Measurements from ENCODE around the gene CD99.
"Not testable (repeated sequence)": the region's sequence is repeated elsewhere in the genome, so short reads cannot be mapped to it uniquely, and the experiment has no call there.

The CD99 gene

DNA sequence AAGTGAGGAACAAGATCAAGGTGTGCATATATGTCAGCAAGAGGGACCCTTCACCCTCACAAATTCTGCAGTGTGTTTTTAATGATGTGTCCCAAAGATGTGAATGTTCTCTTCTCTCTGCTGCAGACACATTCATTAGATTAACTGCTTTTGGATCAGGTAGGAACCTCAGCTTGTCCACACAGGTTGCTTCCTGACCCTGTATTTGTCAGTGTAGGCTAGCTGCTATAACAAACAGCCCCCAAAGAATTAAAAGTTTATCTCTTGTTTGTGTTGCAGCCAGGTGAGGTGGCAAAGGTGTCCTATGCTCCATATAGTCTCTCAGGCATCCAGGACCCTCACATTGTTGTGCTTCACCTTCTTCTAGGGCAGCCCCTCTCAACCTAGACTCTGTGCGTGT, 78.5 kb downstream of the CD99 start:
- Histone ChIP-seq H3K9me3 (ENCODE audit: insufficient read depth, low read depth, low read length) (no peaks in the 10 kb centered on the region), H2AFZ (ENCODE audit: low read length) (no peak overlapping the region), H3K9me2 (replicated peaks; ENCODE audit: low read depth, low read length) (no peaks in the 10 kb centered on the region), H3K4me3 (ENCODE audit: low read length, poor library complexity, severe bottlenecking) (no peak overlapping the region), H4K20me1 (ENCODE audit: insufficient read depth, low read length, poor library complexity, severe bottlenecking) (no peaks in the 10 kb centered on the region), H3K36me3 (ENCODE audit: insufficient read depth, low read length) (no peaks in the 10 kb centered on the region), H3K27me3 (ENCODE audit: insufficient read depth, low read length, poor library complexity, severe bottlenecking) (no peaks in the 10 kb centered on the region), H3K4me2 (ENCODE audit: low read depth, low read length, poor library complexity, severe bottlenecking) (no peak overlapping the region), H3K79me2 (ENCODE audit: insufficient read depth, low read length) (no peaks in the 10 kb centered on the region), H3F3A (ENCODE audit: low read depth) (no peaks in the 10 kb centered on the region), H3K4me1 (ENCODE audit: insufficient read depth, low read length, poor library complexity, severe bottlenecking) (no peaks in the 10 kb centered on the region), H3K9ac (ENCODE audit: low read depth, low read length, poor library complexity, severe bottlenecking) (no peak overlapping the region)
- TF ChIP-seq CTCF (conservative IDR thresholded peaks at IDR 0.05; ENCODE audit: low read length) = no peak
- no peak for TF ChIP-seq EZH2phosphoT487 (IDR thresholded peaks at IDR 0.05; ENCODE audit: borderline replicate concordance)

DNA sequence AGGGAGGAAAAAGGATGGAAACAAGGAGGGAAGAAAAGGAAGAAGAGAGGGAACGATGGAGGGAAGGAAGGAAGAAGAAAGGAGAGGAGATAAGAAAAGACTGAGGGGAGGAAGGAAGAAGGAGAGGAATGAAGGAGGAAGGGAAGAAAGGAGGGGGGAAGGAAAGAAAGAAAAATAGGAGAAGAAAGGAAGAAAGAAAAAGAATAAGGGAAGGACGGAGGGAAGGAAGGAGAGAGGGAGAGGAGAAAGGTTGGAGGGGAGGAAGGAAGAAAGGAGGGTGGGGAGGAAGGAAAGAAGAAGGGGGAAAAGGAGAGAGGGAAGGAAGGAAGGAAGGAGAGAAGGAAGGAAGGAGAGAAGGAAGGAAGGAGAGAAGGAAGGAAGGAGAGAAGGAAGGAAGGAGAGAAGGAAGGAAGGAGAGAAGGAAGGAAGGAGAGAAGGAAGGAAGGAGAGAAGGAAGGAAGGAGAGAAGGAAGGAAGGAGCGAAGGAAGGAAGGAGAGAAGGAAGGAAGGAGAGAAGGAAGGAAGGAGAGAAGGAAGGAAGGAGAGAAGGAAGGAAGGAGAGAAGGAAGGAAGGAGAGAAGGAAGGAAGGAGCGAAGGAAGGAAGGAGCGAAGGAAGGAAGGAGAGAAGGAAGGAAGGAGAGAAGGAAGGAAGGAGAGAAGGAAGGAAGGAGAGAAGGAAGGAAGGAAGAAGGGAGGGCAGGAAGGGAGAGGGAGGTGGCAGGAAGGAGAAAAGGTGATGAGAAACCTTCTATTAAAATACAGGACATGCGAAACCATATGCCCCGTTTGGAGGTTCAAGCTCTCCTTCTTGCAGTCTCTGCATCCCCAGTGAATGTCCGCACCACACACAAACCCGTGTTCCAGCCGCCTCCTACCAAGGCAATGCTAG, 82.3 kb downstream of the CD99 start:
- not testable (repeated sequence) for H2AFZ ChIP-seq (ENCODE audit: low read length); H3K4me1 ChIP-seq (ENCODE audit: insufficient read depth, low read length, poor library complexity, severe bottlenecking); H3F3A ChIP-seq (ENCODE audit: low read depth); H3K4me3 ChIP-seq (ENCODE audit: low read length, poor library complexity, severe bottlenecking); H3K27me3 ChIP-seq (ENCODE audit: insufficient read depth, low read length, poor library complexity, severe bottlenecking); H3K9me3 ChIP-seq (ENCODE audit: insufficient read depth, low read depth, low read length); H3K79me2 ChIP-seq (ENCODE audit: insufficient read depth, low read length); H3K36me3 ChIP-seq (ENCODE audit: insufficient read depth, low read length); H3K4me2 ChIP-seq (ENCODE audit: low read depth, low read length, poor library complexity, severe bottlenecking); H4K20me1 ChIP-seq (ENCODE audit: insufficient read depth, low read length, poor library complexity, severe bottlenecking); H3K9ac ChIP-seq (ENCODE audit: low read depth, low read length, poor library complexity, severe bottlenecking); H3K9me2 ChIP-seq (replicated peaks; ENCODE audit: low read depth, low read length)

- no peak for TF ChIP-seq EZH2phosphoT487 (IDR thresholded peaks at IDR 0.05; ENCODE audit: borderline replicate concordance)
- TF ChIP-seq CTCF (conservative IDR thresholded peaks at IDR 0.05; ENCODE audit: low read length) = no peak
- Histone ChIP-seq H2AFZ (ENCODE audit: low read length) (no peak overlapping the region), H3K9ac (ENCODE audit: low read depth, low read length, poor library complexity, severe bottlenecking) (no peak overlapping the region), H3K27me3 (ENCODE audit: insufficient read depth, low read length, poor library complexity, severe bottlenecking) (no peaks in the 10 kb centered on the region), H3F3A (ENCODE audit: low read depth) (no peaks in the 10 kb centered on the region), H3K4me3 (ENCODE audit: low read length, poor library complexity, severe bottlenecking) (no peak overlapping the region), H3K36me3 (ENCODE audit: insufficient read depth, low read length) (no peaks in the 10 kb centered on the region), H3K4me1 (ENCODE audit: insufficient read depth, low read length, poor library complexity, severe bottlenecking) (no peaks in the 10 kb centered on the region), H3K9me2 (replicated peaks; ENCODE audit: low read depth, low read length) (no peaks in the 10 kb centered on the region), H3K79me2 (ENCODE audit: insufficient read depth, low read length) (no peaks in the 10 kb centered on the region), H4K20me1 (ENCODE audit: insufficient read depth, low read length, poor library complexity, severe bottlenecking) (no peaks in the 10 kb centered on the region), H3K9me3 (ENCODE audit: insufficient read depth, low read depth, low read length) (no peaks in the 10 kb centered on the region), H3K4me2 (ENCODE audit: low read depth, low read length, poor library complexity, severe bottlenecking) (no peak overlapping the region)
Measured at GRCh38 chrX:2774057-2774456, 83.0 kb downstream of the CD99 start.

DNA sequence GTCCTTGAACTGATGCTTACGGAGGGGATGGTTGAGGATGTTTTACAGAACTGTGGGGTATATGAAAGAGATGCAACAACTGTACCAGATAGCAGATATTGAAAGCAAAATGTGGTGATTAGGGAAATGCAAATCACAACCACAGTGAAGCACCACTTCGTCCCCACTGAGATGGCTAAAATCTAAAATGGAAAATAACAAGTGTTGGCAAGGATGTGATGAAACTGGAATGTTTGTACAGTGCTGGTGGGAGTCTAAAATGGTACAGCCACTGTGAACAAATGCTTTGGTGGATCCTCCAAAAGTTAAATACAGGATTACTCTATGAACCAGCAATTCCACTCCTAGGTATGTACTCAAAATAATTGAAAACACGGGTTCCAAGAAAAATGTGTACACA, 83.7 kb downstream of the CD99 start:
- no peak overlapping the region for H3K4me3 ChIP-seq (ENCODE audit: low read length, poor library complexity, severe bottlenecking)

More for the DNA sequence above, 83.7 kb downstream of the CD99 start:
- Histone ChIP-seq H3K4me2 (ENCODE audit: low read depth, low read length, poor library complexity, severe bottlenecking) (no peak overlapping the region), H3K36me3 (ENCODE audit: insufficient read depth, low read length) (no peaks in the 10 kb centered on the region), H3F3A (ENCODE audit: low read depth) (no peaks in the 10 kb centered on the region), H2AFZ (ENCODE audit: low read length) (no peak overlapping the region), H3K9me3 (ENCODE audit: insufficient read depth, low read depth, low read length) (no peaks in the 10 kb centered on the region), H3K9me2 (replicated peaks; ENCODE audit: low read depth, low read length) (no peaks in the 10 kb centered on the region), H3K4me1 (ENCODE audit: insufficient read depth, low read length, poor library complexity, severe bottlenecking) (no peaks in the 10 kb centered on the region), H3K79me2 (ENCODE audit: insufficient read depth, low read length) (no peaks in the 10 kb centered on the region), H3K27me3 (ENCODE audit: insufficient read depth, low read length, poor library complexity, severe bottlenecking) (no peaks in the 10 kb centered on the region), H3K9ac (ENCODE audit: low read depth, low read length, poor library complexity, severe bottlenecking) (no peak overlapping the region), H4K20me1 (ENCODE audit: insufficient read depth, low read length, poor library complexity, severe bottlenecking) (no peaks in the 10 kb centered on the region)
- no peak for TF ChIP-seq CTCF (conservative IDR thresholded peaks at IDR 0.05; ENCODE audit: low read length)
- TF ChIP-seq EZH2phosphoT487 (IDR thresholded peaks at IDR 0.05; ENCODE audit: borderline replicate concordance) = no peak
